ENCODE data around the gene DENND4B.

Gene DENND4B

GRCh38 chr1:153882296-153882912 lies 64.1 kb downstream of the DENND4B start:
- DNase-seq = no peak
- TF ChIP-seq POLR2A (IDR thresholded peaks at IDR 0.05; ENCODE audit: low read length) (no peak), GATA1 (IDR thresholded peaks at IDR 0.05; ENCODE audit: low read depth, low read length) (no peak)

- no peak for TF ChIP-seq POLR2A (IDR thresholded peaks at IDR 0.05; ENCODE audit: low read length)
- no peak for TF ChIP-seq GATA1 (IDR thresholded peaks at IDR 0.05; ENCODE audit: low read depth, low read length)
- no peak for DNase-seq
Measured at GRCh38 chr1:153881751-153882150, 64.8 kb downstream of the DENND4B start.

GRCh38 chr1:153880962-153881361 lies 65.6 kb downstream of the DENND4B start:
- TF ChIP-seq POLR2A (IDR thresholded peaks at IDR 0.05; ENCODE audit: low read length) (no peak), GATA1 (IDR thresholded peaks at IDR 0.05; ENCODE audit: low read depth, low read length) (no peak)
- DNase-seq = peak; percentile 74 to 80

GRCh38 chr1:153880024-153880423 lies 66.5 kb downstream of the DENND4B start:
- TF ChIP-seq POLR2A (IDR thresholded peaks at IDR 0.05; ENCODE audit: low read length) (no peak), GATA1 (IDR thresholded peaks at IDR 0.05; ENCODE audit: low read depth, low read length) (no peak)
- no peak for DNase-seq
